H1 (cell line): ENCODE measurements around the gene ZNF496. TPM values are rescaled to one million over a fixed set of nuclear protein-coding genes. Genes with fewer than 3 reads are reported as not detected.

Experiments
- CTCF ChIA-PET: fragments of 300-600 bp; sonication (Branson Sonifier 250); formaldehyde crosslinking; loops from one replicate; lab custom pipeline; 2021; ENCODE audit not compliant: partially characterized antibody; lab: Charles Lee
- POLR2A ChIA-PET: fragments of 300-600 bp; sonication (Branson Sonifier 250); formaldehyde crosslinking; loops from one replicate; lab custom pipeline; 2021; ENCODE audit warnings: inconsistent platforms; ENCODE audit not compliant: partially characterized antibody; lab: Charles Lee
- DNase-seq, 2 experiments: peaks; one replicate each; pipeline versions ENCODE4 v3.0.0 to v3.0.0-alpha.2; 2010 to 2022; ENCODE audit warnings: low spot score in 2 of 2, low read depth in 1 of 2, mixed read lengths in 1 of 2
- FAIRE-seq: peaks from 2 replicates; lab custom pipeline; 2011; peaks lifted over from hg19 to GRCh38; lab: Jason Lieb, UNC
- H2AFZ ChIP-seq: 2 replicates; pipeline ENCODE4 v1.8.1; 2012; ENCODE audit warnings: low read length, inconsistent platforms
- H2AK5ac ChIP-seq: 2 replicates; pipeline ENCODE4 v1.6.1; 2013; ENCODE audit warnings: low read depth, low read length
- H2BK120ac ChIP-seq: replicated peaks from 2 replicates; pipeline ENCODE3; 2013; ENCODE audit warnings: low read depth, low read length, inconsistent platforms
- H2BK12ac ChIP-seq: 2 replicates; pipeline ENCODE4 v1.6.1; 2013; ENCODE audit warnings: low read depth, low read length
- H2BK15ac ChIP-seq: 2 replicates; pipeline ENCODE4 v1.6.1; 2013; ENCODE audit warnings: low read length
- H2BK20ac ChIP-seq: 2 replicates; pipeline ENCODE4 v1.6.1; 2013; ENCODE audit warnings: low read length
- H2BK5ac ChIP-seq: 2 replicates; pipeline ENCODE4 v1.6.1; 2013; ENCODE audit warnings: low read depth, low read length
- H3K14ac ChIP-seq: 2 replicates; pipeline ENCODE4 v1.6.1; 2013; ENCODE audit warnings: inconsistent platforms; ENCODE audit not compliant: insufficient read length
- H3K18ac ChIP-seq: 2 replicates; pipeline ENCODE4 v1.6.1; 2013; ENCODE audit warnings: low read length; ENCODE audit errors: extremely low read depth
- H3K23ac ChIP-seq: 2 replicates; pipeline ENCODE4 v1.6.1; 2013; ENCODE audit warnings: inconsistent platforms; ENCODE audit not compliant: insufficient read length
- H3K23me2 ChIP-seq: 2 replicates; pipeline ENCODE4 v1.6.1; 2013; ENCODE audit warnings: low read depth, low read length
- H3K27ac ChIP-seq: 2 replicates; pipeline ENCODE4 v1.6.1; 2011; ENCODE audit warnings: low read depth, low read length, inconsistent platforms
- H3K27me3 ChIP-seq, 4 experiments: replicated peaks in 1 of 4; 1 replicate in 1 of 4; 2 replicates in 3 of 4; pipeline versions ENCODE4 v1.6.1 to v1.8.1; 2011 to 2013; ENCODE audit warnings: low read length in 3 of 4, mild to moderate bottlenecking in 3 of 4, inconsistent platforms in 2 of 4, mixed read lengths in 2 of 4, moderate library complexity in 1 of 4; ENCODE audit not compliant: control insufficient read depth in 3 of 4, insufficient read depth in 3 of 4; ENCODE audit errors: extremely low read depth in 1 of 4
- H3K36me3 ChIP-seq, 4 experiments: 2 replicates each; pipeline versions ENCODE4 v1.6.1 to v1.8.1; 2011 to 2013; ENCODE audit warnings: mild to moderate bottlenecking in 4 of 4, low read length in 3 of 4, moderate library complexity in 2 of 4, control low read depth in 1 of 4, inconsistent platforms in 1 of 4; ENCODE audit not compliant: insufficient read depth in 4 of 4, control insufficient read depth in 2 of 4
- H3K4ac ChIP-seq: replicated peaks from 2 replicates; pipeline ENCODE3; 2013; ENCODE audit warnings: low read length, low read depth, mixed read lengths, inconsistent platforms; ENCODE audit not compliant: insufficient read length
- H3K4me1 ChIP-seq, 4 experiments: replicated peaks in 1 of 4; 1 replicate in 1 of 4; 2 replicates in 3 of 4; pipeline versions ENCODE4 v1.6.1 to v1.8.1; 2011 to 2013; ENCODE audit warnings: low read length in 3 of 4, inconsistent platforms in 2 of 4, mixed read lengths in 1 of 4; ENCODE audit not compliant: insufficient read depth in 4 of 4, control insufficient read depth in 3 of 4
- H3K4me2 ChIP-seq, 2 experiments: 2 replicates each; pipeline versions ENCODE4 v1.6.1 to v1.8.1; 2011 to 2013; ENCODE audit warnings: low read depth in 2 of 2, low read length in 2 of 2, control low read depth in 1 of 2, inconsistent platforms in 1 of 2, mild to moderate bottlenecking in 1 of 2; ENCODE audit not compliant: insufficient read depth in 1 of 2
- H3K4me3 ChIP-seq, 4 experiments: fragments of 200-600, 300-600 bp in 1 of 4; sonication (generic), shearing (Covaris generic), sonication (Bioruptor Twin) in 1 of 4; 2 replicates each; pipeline versions ENCODE4 v1.5.1 to v1.8.1; 2011 to 2016; ENCODE audit warnings: low read length in 4 of 4, low read depth in 3 of 4, control low read depth in 2 of 4, inconsistent platforms in 2 of 4, mild to moderate bottlenecking in 2 of 4, mixed read lengths in 1 of 4, moderate library complexity in 1 of 4; ENCODE audit not compliant: insufficient read depth in 2 of 4; ENCODE audit errors: extremely low read depth in 1 of 4
- H3K56ac ChIP-seq: replicated peaks from 2 replicates; pipeline ENCODE3; 2013; ENCODE audit warnings: low read depth, mild to moderate bottlenecking, mixed read lengths, low read length, inconsistent platforms; ENCODE audit not compliant: insufficient read length
- H3K79me1 ChIP-seq: 2 replicates; pipeline ENCODE4 v1.6.1; 2013; ENCODE audit warnings: low read depth, low read length, control low read depth
- H3K79me2 ChIP-seq, 2 experiments: 2 replicates each; pipeline versions ENCODE4 v1.6.1 to v1.8.1; 2012 to 2013; ENCODE audit warnings: low read length in 2 of 2, mild to moderate bottlenecking in 2 of 2, inconsistent platforms in 1 of 2; ENCODE audit not compliant: insufficient read depth in 2 of 2, control insufficient read depth in 1 of 2
- H3K9ac ChIP-seq, 4 experiments: replicated peaks in 1 of 4; 1 replicate in 1 of 4; 2 replicates in 3 of 4; pipeline versions ENCODE4 v1.6.1 to v1.8.1; 2011 to 2013; ENCODE audit warnings: low read depth in 3 of 4, low read length in 3 of 4, control low read depth in 2 of 4, mild to moderate bottlenecking in 2 of 4, moderate library complexity in 2 of 4, inconsistent platforms in 1 of 4; ENCODE audit errors: extremely low read depth in 1 of 4
- H3K9me3 ChIP-seq, 2 experiments: 2 replicates each; pipeline versions ENCODE4 v1.6.1 to v1.8.1; 2012 to 2013; ENCODE audit warnings: mild to moderate bottlenecking in 2 of 2, moderate library complexity in 2 of 2, control low read depth in 1 of 2, inconsistent platforms in 1 of 2, low read depth in 1 of 2, low read length in 1 of 2, mixed read lengths in 1 of 2; ENCODE audit not compliant: insufficient read depth in 2 of 2
- H4K20me1 ChIP-seq, 2 experiments: replicated peaks in 1 of 2; 2 replicates each; pipeline versions ENCODE3 to v1.8.1; 2011 to 2013; ENCODE audit warnings: inconsistent platforms in 2 of 2, low read length in 2 of 2, mild to moderate bottlenecking in 1 of 2; ENCODE audit not compliant: insufficient read depth in 2 of 2, control insufficient read depth in 1 of 2
- H4K5ac ChIP-seq: 2 replicates; pipeline ENCODE4 v1.6.1; 2013; ENCODE audit warnings: low read length, low read depth, mixed read lengths, inconsistent platforms; ENCODE audit not compliant: insufficient read length
- H4K8ac ChIP-seq: 2 replicates; pipeline ENCODE4 v1.8.0; 2013; ENCODE audit warnings: mild to moderate bottlenecking, moderate library complexity, low read length, inconsistent platforms; ENCODE audit not compliant: insufficient read depth; ENCODE audit errors: extremely low read depth
- H4K91ac ChIP-seq: replicated peaks from 2 replicates; pipeline ENCODE3; 2013; ENCODE audit warnings: low read length, mixed read lengths, inconsistent platforms; ENCODE audit not compliant: insufficient read length
- SIRT6 ChIP-seq: IDR thresholded peaks from one replicate; pipeline ENCODE4 v1.7.1; 2012; ENCODE audit warnings: low read length, inconsistent platforms
- SIX5 ChIP-seq: IDR thresholded peaks from 2 replicates; pipeline ENCODE4 v1.6.1; 2011; ENCODE audit warnings: mild to moderate bottlenecking, low read depth, low read length
- WGBS, 2 experiments: shearing (Covaris generic) in 1 of 2; methylation state at CpG; one replicate each; pipeline versions ENCODE4 v1.1.6 to v1.1.7; 2013 to 2015; ENCODE audit warnings: low lambda C conversion rate in 2 of 2, mixed read lengths in 2 of 2, inconsistent platforms in 1 of 2, low coverage in 1 of 2, missing lambda C conversion rate in 1 of 2; ENCODE audit not compliant: insufficient replicate concordance in 2 of 2, insufficient coverage in 1 of 2, insufficient read length in 1 of 2; ENCODE audit errors: extremely low coverage in 1 of 2, missing lambda C conversion rate in 1 of 2; 5-methylcytosine and 5-hydroxymethylcytosine counted together
- polyA plus RNA-seq, 7 experiments: library from polyadenylated mRNA; depleted of rRNA in 3 of 7; stranded (reverse) in 5 of 7; unstranded in 2 of 7; fragments of >200 nt in 5 of 7; fragments of 200-250 nt in 2 of 7; gene quantifications; 1 replicate in 5 of 7; 2 replicates in 1 of 7; 4 replicates in 1 of 7; pipeline versions ENCODE4 v1.2.1 to v1.2.3, GENCODE V29; 2011 to 2013; ENCODE audit warnings: missing spikeins in 2 of 7, mixed read lengths in 2 of 7
- total RNA-seq: library from RNA; stranded (reverse); fragmentation: NEBNext Ultra II Directional; extraction: Animal tissue kit (Norgen Biotek cat#: 25700); gene quantifications from 2 replicates; pipeline ENCODE4 v1.2.1, GENCODE V29; 2021

ZNF496 gene
- total and polyA plus RNA-seq, 2 of the 8 experiments (the other 6 are each of a cell fraction or from before 2014, with no cell fraction given) = 27.9 to 71.4 TPM

DNA sequence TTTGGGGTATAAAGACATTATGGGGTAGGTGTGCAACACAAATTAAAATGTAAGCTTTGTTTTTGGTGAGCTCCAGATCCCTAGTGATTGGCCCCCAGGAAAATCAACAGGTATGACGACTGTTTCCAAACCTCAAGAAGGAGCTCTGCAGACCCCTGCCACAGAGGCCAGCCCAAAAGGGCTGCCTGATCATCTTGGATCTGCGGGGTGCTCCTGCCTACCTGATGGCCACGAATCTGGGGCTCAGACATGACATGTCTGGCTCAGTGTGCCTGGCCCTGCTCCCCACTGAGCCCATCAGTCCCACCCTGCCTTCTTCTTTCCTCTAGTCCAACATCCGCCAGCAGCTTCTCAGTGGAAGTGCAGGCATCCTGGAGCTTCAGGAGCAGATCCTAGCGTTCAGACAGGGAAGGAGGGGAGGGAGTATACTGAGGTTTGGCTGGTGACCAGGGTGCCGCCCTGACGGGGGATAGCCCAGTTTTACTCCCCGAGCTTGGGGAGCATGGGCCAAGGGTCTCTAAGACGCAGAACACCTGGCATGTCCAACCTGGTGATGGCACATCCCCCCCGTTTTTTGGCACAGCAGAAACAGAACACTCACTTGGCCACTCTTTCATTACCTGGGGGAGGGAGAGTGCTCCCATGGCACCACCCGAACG, 31.8 kb downstream of the ZNF496 start:
- H2BK15ac ChIP-seq = no peak overlapping the region
- H3K79me2 ChIP-seq = no peaks in the 10 kb centered on the region
- H3K14ac ChIP-seq = no peak overlapping the region
- no peak overlapping the region for H2BK20ac ChIP-seq
- no peak overlapping the region for H2BK120ac ChIP-seq
- ChIA-PET CTCF (interaction anchor here (0.8 to 1.8 kb wide), 5 partner anchors 9 to 153 kb away, joined by 3 to 5 read pairs (median 3); no protein-coding TSS in a partner anchor), POLR2A (interaction anchor here (0.8 to 8.1 kb wide), 11 partner anchors 8 to 175 kb away, joined by 3 to 46 read pairs (median 5); partner anchors contain the start of gene ZNF496)
- H2AK5ac ChIP-seq = no peak overlapping the region
- H4K91ac ChIP-seq = no peak overlapping the region
- H3K27me3 ChIP-seq = no peaks in the 10 kb centered on the region
- no peak overlapping the region for H2BK12ac ChIP-seq
- no peaks in the 10 kb centered on the region for H4K20me1 ChIP-seq
- FAIRE-seq = no peak
- no peak overlapping the region for H2AFZ ChIP-seq
- no peak overlapping the region for H3K9ac ChIP-seq
- no peak for DNase-seq
- no peak overlapping the region; the same call in 1 of the 2 replicates for H3K18ac ChIP-seq
- no peak overlapping the region for H2BK5ac ChIP-seq
- no peak overlapping the region for H4K5ac ChIP-seq
- WGBS, 2 experiments = 93% methylated on average over 11 of the region's 12 CpGs; no CpG with 5 or more reads in 1 of the 2 experiments
- no peak overlapping the region for H3K23ac ChIP-seq
- H3K4me3 ChIP-seq = no peak overlapping the region
- H3K9me3 ChIP-seq = peaks cover 0 to 8% of the 10 kb centered on the region in 2 experiments; a peak in 1 of 4 replicates
- H3K56ac ChIP-seq = no peak overlapping the region
- peaks cover 8 to 30% (median 28%) of the 10 kb centered on the region in 4 experiments for H3K4me1 ChIP-seq
- H3K4ac ChIP-seq = no peak overlapping the region
- peak overlapping the region in 1 of 2 experiments; percentile 48; a peak in 1 of 4 replicates for H3K4me2 ChIP-seq
- no peak overlapping the region for H3K27ac ChIP-seq
- H4K8ac ChIP-seq = no peak overlapping the region; the same call in 1 of the 2 replicates
- H3K79me1 ChIP-seq = 0 out of 2 replicates have a peak, but pooled peaks cover 2% of the 10 kb centered on the region
- peaks cover 26 to 52% (median 44%) of the 10 kb centered on the region in 4 experiments for H3K36me3 ChIP-seq
- H3K23me2 ChIP-seq = no peaks in the 10 kb centered on the region; the same call in 1 of the 2 replicates
- TF ChIP-seq SIRT6 (no peak), SIX5 (no peak)
